Left forelimb (tissue), 1 donor: ENCODE results near the gene SOHLH1.

Source experiments
- DNase-seq: peaks from one replicate; pipeline ENCODE4 v3.0.0-alpha.2; 2018; ENCODE audit warnings: low spot score

SOHLH1 gene

GRCh38 chr9:135699440-135699839 is at the start of gene SOHLH1:
Gene SOHLH1 (minus strand): TSS chr9:135699481. CDS start chr9:135699467, 14 bp downstream.
- DNase-seq, result no peak

DNA sequence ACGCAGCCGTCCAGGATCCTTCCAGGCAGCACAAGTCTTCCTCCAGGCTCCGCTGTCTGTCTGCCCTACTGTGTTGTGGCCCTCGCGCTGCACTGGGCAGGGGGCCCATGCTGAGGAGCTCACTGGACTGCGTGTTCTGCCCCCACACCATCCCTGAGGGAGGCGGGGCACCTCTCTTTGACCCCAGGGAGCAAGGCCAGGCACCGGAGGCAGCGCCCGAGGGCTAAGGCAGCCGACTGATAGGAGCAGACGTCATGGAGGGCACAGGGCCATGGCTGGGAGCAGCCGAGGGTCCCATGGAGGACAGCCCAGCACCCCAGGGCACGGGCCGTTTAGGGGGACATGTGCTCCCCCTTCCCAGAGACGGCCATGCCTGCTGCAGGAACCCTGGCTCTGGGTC is 49.4 kb upstream of the SOHLH1 start:
- no peak for DNase-seq

DNA sequence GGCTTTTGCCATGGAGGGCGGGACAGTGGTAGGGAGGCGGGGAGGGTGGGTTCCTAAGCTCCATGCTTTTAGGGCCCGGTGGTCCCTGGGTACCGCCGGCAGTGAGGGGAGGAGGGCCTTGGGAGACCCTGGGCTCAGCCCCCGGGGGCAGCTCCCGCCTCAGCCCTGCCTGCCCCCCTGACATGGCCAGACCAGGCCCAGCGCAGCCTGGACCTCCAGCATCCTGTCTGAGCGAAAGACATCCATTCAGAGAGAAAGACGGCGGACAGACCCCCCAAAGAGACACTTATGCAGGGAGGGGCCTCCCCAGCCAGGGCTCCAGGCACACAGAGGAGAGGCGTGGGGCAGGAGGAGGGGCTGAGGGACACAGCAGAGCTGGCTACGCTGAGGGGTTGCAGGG is 48.0 kb upstream of the SOHLH1 start:
- DNase-seq, result no peak

DNA sequence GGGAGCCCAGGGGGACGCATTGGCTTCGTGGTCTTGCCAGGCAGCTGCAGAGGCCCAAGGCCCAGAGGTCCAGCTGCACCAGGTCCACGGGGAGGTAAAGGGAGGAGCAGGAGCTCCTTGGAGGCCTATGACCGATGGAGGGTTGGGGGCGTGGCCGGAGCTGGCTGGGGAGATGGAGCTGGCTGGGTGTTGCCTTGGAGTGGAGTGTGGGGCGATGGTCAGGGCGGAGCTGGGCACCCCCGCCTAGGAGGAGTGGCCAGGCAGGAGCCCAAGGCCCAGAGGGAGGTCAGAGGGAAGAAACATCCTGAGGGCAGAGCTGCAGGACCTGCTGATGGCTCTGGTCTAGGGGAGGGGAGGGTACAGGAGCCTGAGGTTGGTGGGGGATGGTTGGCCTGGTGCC is 47.3 kb upstream of the SOHLH1 start:
- no peak for DNase-seq

GRCh38 chr9:135745686-135746324 is 46.5 kb upstream of the SOHLH1 start:
- DNase-seq, result no peak

DNA sequence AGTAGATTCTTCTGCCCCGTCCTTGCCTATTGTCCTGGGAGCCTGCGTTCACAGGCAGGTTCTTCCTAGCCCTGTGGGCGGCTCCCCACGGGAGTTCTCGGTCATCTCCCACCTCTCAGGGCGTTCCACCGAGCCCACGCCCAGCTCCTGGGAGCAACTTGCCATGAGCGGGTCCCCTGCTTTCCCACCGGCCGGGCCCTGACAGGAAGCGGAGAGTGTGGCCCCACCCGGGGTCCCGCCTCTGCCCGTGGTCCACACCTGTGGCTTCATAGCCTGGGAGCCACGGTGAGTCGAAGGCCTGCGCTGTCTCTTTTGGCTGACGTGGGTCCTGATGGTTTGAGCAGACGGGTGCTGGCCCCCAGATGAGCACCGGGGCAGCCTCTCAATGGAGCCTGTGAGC is 45.9 kb upstream of the SOHLH1 start:
- no peak for DNase-seq

DNA sequence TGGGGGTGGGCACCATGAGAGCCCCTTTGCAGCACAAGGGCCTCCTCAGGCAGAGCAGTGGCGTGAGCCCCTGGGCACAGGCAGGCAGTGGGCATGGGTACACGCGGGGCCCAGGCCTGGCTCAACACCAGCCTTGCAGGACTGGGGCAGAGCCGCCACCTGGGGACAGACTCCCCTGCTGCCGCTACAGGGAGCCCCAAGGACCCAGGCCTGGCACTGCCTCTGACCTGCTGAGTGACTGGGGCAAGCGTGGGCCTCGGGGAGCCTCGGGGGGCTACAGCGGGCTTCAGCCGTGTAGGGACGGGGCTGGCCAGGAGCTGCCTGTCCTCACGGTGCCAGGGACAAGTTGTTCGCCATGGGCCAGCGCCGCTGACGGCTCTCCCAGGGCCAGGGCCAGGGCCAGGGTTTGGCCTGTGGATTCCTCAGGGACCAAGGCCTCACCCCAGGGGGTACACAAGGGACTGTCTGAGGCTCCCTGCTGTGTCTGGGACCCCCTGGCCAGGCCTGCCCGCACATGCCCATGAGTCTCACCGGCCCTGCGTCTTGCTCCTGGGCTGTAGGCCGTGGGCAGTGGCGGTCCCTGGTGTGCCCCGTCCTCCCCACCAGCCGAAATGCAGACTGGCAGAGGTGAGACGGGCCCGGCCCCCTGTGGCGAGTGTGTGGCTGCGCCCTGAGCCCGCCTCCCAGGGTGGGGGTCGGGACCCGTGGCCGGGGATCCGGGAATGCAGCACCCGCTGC is 45.2 kb upstream of the SOHLH1 start:
- no peak for DNase-seq

GRCh38 chr9:135743546-135744332 is 44.5 kb upstream of the SOHLH1 start:
- no peak for DNase-seq

DNA sequence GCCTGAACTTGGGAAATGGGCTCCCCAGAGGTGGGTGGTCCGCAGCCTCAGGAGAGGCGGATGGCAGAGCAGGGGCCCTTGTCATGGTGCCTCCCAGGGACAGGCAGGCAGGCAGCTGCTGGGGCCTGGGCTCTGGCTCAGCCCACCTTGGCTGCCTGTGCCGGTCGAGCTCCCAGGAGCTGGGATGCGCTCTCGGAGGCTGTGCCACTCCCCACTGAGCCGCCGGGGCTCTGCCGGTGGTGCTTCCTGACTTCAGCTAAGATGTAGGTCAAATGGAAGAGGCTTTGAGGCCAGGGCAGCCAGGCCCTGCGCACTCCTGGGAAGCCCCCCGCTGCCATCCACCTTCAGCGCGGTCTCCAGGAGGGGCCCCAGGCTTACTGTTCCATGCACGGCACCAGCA is 43.7 kb upstream of the SOHLH1 start:
- DNase-seq, result no peak

DNA sequence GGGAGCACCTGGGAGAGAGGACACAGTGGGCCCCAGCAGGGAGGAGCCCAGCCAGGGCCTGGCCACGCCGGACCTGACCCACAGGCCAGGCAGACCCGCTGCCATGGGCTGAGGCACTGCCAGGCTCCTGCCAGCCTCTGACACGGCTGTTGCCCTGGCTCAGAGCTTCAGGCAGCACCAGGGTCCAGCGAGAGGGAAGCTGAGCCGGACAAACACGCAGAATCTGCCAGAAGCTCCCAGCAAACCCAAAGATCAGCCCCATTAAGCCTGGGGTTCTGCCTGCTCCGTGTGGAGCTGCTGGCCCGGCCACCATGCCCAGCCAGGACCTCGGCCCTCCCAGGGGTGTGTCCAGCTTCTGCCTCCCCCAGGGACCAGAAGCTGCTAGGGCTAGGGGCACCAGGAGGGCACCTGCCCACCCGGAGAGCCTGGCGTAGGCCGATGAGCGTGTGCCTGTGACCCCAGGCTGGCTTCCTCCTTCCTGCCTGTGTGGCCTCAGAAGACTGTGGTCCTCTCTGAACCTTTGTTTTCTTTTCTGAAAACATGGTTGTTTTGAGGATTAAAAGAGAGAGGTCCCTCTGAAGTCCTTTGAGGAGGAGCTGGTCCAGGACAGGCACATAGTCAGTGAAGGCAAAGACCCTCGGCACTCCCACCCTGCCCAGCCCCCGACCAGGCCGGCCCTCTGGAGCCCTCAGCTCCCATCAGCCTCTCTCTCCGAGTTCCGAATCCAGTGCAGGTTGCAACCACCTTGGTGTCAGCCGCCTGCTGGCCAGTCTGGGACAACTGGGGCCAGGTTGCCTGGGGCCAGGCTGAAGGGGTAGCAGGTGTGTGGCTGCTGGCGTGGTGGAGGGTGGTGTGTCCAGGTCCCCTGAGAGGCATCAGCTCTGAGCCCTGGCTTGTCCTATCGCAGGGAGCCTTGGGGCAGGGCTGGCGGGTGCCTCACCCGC is 42.3 kb upstream of the SOHLH1 start:
- DNase-seq, result no peak

DNA sequence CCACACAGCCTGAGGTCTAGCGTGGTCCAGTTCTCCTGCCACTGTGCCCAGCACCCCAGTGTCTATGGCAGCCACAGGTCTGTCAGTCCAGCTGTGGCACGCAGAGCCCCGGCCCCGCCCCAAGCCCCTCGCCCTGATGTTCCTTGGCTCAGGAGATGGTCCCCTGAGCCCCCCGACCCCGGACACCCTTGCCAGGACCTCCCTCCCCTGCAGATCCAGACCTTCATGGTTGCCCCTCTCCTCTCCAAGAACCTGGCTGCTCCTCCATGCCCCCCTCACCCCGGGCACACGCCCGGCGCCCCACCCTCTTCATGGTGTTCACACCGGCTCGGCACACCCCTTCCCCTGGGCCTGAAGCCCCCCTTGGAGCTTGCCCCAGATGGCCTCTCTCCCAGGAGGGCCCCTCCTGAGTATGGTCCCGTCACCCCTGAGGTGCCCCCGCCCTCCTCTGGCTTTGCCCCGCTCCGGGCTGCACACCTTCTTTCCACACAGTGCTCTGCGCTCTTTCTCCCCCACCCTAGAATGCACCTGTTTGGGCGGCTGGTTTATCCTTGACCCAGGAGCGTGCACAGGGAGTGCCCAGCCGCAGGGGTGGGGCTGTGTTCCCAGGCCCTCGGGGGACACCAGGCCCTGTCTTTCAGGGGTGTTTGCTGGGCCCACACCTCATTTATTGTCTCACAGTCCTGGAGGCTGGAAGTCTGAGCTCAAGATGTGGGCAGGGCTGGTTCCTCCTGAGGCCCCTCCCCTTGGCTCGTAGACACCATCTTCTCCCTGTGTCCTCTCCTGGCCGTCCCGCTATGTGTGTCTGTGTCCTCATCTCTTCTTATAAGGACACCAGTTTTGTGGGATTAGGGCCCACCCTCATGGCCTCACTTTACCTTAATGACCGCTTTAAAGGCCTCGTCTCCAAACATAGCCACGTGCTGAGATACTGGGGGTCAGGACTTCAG is 40.3 kb upstream of the SOHLH1 start:
- no peak for DNase-seq

DNA sequence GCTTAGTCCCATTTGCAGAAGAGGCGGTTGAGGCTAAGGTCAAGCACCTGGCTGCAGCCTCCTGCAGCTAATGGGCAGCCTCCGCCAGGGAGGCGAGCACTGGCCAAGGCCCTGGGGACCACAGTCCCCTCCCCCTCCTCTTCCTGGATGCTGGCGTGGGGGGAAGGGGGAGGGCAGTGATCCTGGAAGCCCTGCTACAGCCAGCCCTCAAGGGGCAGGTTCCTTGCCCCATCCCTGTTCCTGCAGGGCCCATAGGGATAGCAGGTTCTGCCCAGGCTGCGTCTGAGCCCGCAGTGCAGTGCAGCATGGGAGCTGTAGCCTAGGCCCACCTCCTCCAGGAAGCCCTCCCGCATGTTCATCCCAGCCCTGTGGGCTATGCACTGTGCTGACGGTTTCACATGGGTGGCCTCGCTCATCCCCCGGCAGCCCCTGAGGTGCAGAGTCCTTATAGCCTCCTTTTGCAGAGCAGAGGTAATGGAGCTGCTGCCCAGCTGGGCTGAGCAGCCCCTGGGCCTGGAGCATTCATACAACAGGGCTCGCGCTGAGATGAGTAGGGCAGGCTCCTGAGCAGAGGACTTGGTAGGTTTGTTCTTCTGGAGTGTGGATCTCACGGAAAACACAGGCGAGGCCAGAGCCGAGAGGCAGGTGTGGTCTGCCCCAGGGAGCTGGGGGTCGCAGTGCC is 38.7 kb upstream of the SOHLH1 start:
- no peak for DNase-seq

DNA sequence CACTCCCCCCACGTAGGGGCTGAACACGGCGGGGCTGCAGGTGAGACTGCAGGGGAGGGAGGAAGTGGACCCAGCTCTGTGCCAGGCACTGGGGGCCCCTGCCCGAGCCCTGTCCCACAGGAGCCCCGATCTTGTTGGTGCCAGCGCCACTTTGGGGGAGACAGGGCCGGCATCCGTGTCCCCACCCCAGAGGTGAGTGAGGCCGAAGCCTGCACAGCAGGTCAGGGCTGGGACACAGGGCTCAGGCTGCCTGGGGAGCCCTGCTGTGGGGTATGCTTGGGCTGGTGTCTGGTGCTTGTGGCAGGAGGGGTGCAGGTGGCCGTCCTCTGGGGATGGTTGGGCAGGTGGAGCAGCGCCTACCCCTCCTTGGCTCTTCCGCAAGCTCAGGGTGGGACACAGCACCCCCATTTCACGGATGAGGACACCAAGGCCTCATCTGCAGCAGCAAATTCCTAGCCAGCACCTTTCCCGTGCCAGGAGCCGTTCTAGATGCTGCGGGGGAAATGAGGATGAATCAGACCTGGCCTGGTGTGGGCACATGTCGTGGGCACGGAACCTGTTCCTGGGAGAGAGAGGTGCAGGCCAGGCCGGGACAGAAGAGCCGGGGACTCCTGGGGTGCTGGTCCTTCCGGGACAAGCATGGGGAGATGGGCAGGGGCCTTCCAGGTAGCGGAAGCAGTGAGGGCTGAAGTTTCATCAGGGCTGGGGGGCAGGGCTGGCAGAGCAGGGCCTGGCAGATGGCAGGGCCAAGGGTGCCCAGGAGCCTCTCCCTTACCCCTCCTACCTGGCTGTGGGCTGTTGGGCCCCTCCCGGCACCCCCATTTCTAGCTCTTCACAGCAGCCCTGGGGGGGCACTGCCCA is 37.9 kb upstream of the SOHLH1 start:
- no peak for DNase-seq

- no peak for DNase-seq
These were observed 37.1 kb upstream of the SOHLH1 start for GRCh38 chr9:135736272-135736978.

GRCh38 chr9:135734616-135735144 is 35.4 kb upstream of the SOHLH1 start:
- no peak for DNase-seq

DNA sequence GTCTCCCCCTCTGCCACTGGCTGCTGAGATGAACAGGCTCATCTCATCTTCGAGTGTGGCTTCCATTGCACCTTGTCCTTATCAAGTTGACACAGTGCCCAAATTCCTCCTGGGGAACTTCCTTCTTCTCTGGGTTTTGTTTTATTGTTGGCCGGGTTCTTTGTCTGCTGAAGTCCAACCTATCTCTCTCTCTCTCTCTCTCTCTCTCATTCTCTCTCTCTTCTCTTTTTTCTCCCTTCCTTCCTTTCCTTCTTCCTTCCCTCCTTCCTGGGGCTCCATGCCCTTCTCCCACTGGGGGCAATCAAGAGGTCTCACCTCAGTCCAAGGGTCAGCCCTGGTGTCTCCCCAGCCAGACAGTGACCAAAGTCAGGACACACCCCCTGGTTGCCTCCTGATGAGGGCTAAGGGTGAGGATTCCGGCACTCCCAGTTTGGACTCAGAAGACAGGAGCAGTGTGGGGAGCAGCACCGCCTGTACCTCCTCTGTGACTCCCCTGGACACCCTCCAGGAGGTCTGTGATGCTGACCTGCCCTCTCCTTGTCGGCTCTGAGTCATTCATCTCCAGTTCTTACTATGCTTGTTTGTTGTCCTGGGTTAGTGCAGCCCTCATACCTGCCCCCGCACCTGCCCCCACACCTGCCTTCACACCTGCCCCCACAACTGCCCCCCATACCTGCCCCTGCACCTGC is 33.4 kb upstream of the SOHLH1 start:
- DNase-seq, result no peak

DNA sequence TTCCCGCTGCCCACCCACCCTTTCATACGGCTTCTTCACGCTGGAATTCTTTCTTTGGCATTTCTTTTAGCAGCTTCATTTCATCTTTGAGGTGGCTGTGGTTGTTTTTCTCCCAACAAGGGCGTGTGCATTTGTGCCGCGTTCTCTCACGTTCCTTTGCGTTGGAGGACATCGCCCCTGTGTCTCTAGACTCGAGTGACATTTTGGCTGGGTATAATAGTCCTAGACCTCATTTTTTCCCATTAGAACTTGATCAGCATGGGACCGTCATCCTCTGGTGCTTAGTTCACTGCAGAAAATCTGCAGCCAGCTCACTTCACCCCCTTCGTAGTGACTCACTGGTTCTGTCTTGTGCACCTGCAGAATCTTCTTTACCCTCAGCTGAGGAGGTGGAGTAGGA is 32.2 kb upstream of the SOHLH1 start:
- no peak for DNase-seq

GRCh38 chr9:135729480-135729879 is 30.2 kb upstream of the SOHLH1 start:
- DNase-seq, result no peak
